WTC11 (cell line): ENCODE data around the gene GRM8. TPM values are rescaled to one million over a fixed set of nuclear protein-coding genes. Genes with fewer than 3 reads are reported as not detected.

ENCODE experiments used
- ATAC-seq: fragments of 200-7000 bp; cut with Tn5 transposase; 2 replicates; pipeline ENCODE4 v1.10.0; 2021; ENCODE audit warnings: mild to moderate bottlenecking, moderate library complexity
- CTCF ChIA-PET: fragments of 300-600 bp; sonication (Branson Sonifier 250); formaldehyde crosslinking; loops from one replicate; lab custom pipeline; 2021; ENCODE audit warnings: antibody characterized with exemption; lab: Charles Lee
- POLR2A ChIA-PET: fragments of 350-600 bp; sonication (Branson Sonifier 250); formaldehyde crosslinking; loops from one replicate; lab custom pipeline; 2021; ENCODE audit warnings: antibody characterized with exemption; lab: Charles Lee
- DNase-seq: peaks from one replicate; pipeline ENCODE4 v3.0.0; 2021; ENCODE audit warnings: low spot score
- H3K27ac Mint-ChIP-seq: 2 replicates; pipeline ENCODE4 v1.8.0; 2021; ENCODE audit warnings: mixed read lengths
- H3K27me3 Mint-ChIP-seq: 2 replicates; pipeline ENCODE4 v1.8.0; 2021; ENCODE audit warnings: low read depth, mild to moderate bottlenecking, moderate library complexity, mixed read lengths
- H3K36me3 Mint-ChIP-seq: 2 replicates; pipeline ENCODE4 v1.8.0; 2021; ENCODE audit warnings: mixed read lengths
- H3K4me1 Mint-ChIP-seq: 2 replicates; pipeline ENCODE4 v1.8.0; 2022; ENCODE audit warnings: mixed read lengths
- H3K4me3 Mint-ChIP-seq: 2 replicates; pipeline ENCODE4 v1.8.0; 2021; ENCODE audit warnings: mild to moderate bottlenecking, moderate library complexity, mixed read lengths
- H3K9me3 Mint-ChIP-seq: 2 replicates; pipeline ENCODE4 v1.8.0; 2021; ENCODE audit warnings: mixed read lengths
- ATF1 ChIP-seq: sonication (generic); formaldehyde crosslinking; IDR thresholded peaks from 2 replicates; pipeline ENCODE4 v1.8.1; 2023; ENCODE audit warnings: mild to moderate bottlenecking, moderate library complexity, missing genetic modification reagents
- CREB1 ChIP-seq: sonication (generic); formaldehyde crosslinking; IDR thresholded peaks from 2 replicates; pipeline ENCODE4 v1.8.0; 2023; ENCODE audit warnings: mild to moderate bottlenecking, missing genetic modification reagents
- EMX1 ChIP-seq: fragments of 250-450 bp; sonication (Bioruptor Pico); IDR thresholded peaks from 2 replicates; pipeline ENCODE4 v1.8.0; 2021; ENCODE audit warnings: mild to moderate bottlenecking
- FOXJ3 ChIP-seq: sonication (generic); formaldehyde crosslinking; IDR thresholded peaks from 2 replicates; pipeline ENCODE4 v1.9.0; 2021; ENCODE audit warnings: missing genetic modification reagents, mild to moderate bottlenecking, borderline replicate concordance
- JUN ChIP-seq: sonication (generic); formaldehyde crosslinking; IDR thresholded peaks from 2 replicates; pipeline ENCODE4 v1.8.0; 2023; ENCODE audit warnings: mild to moderate bottlenecking, missing genetic modification reagents
- KAT7 ChIP-seq: sonication (generic); formaldehyde crosslinking; IDR thresholded peaks from 2 replicates; pipeline ENCODE4 v1.8.1; 2023; ENCODE audit warnings: missing genetic modification reagents, mild to moderate bottlenecking, borderline replicate concordance
- MYBL2 ChIP-seq: sonication (generic); formaldehyde crosslinking; IDR thresholded peaks from 2 replicates; pipeline ENCODE4 v1.8.1; 2023; ENCODE audit warnings: mild to moderate bottlenecking, moderate library complexity, missing genetic modification reagents
- NFATC4 ChIP-seq: fragments of 250-450 bp; sonication (Bioruptor Pico); IDR thresholded peaks from 2 replicates; pipeline ENCODE4 v1.9.0; 2021; ENCODE audit warnings: mild to moderate bottlenecking
- NR1H2 ChIP-seq: sonication (generic); formaldehyde crosslinking; IDR thresholded peaks from 2 replicates; pipeline ENCODE4 v1.9.0; 2021; ENCODE audit warnings: mild to moderate bottlenecking, moderate library complexity, missing genetic modification reagents
- NR3C1 ChIP-seq: sonication (generic); formaldehyde crosslinking; conservative IDR thresholded peaks from 2 replicates; pipeline ENCODE4 v1.8.1; 2023; ENCODE audit warnings: low read depth, mild to moderate bottlenecking, missing genetic modification reagents
- SMAD3 ChIP-seq: sonication (generic); formaldehyde crosslinking; IDR thresholded peaks from 2 replicates; pipeline ENCODE4 v1.8.0; 2022; ENCODE audit warnings: missing genetic modification reagents, mild to moderate bottlenecking, borderline replicate concordance
- TCF7 ChIP-seq: sonication (generic); formaldehyde crosslinking; IDR thresholded peaks from 2 replicates; pipeline ENCODE4 v1.8.0; 2022; ENCODE audit warnings: mild to moderate bottlenecking, low read depth, missing genetic modification reagents, moderate library complexity
- total RNA-seq: library from RNA; stranded (reverse); gene quantifications from 3 replicates; pipeline ENCODE4 v1.2.3, GENCODE V29; 2021
- TF ChIP-seq, protein P1 (sequence below): sonication (generic); formaldehyde crosslinking; IDR thresholded peaks from 2 replicates; pipeline ENCODE4 v1.8.1; 2023; ENCODE audit warnings: mild to moderate bottlenecking, moderate library complexity, missing genetic modification reagents
- TF ChIP-seq, protein P2 (sequence below): sonication (generic); formaldehyde crosslinking; conservative IDR thresholded peaks from 2 replicates; pipeline ENCODE4 v1.8.1; 2023; ENCODE audit warnings: mild to moderate bottlenecking, low read depth, missing genetic modification reagents, moderate library complexity
- TF ChIP-seq, protein P3 (sequence below): sonication (generic); formaldehyde crosslinking; IDR thresholded peaks from 2 replicates; pipeline ENCODE4 v1.8.0; 2023; ENCODE audit warnings: mild to moderate bottlenecking, missing genetic modification reagents
- TF ChIP-seq, protein P4 (sequence below): sonication (generic); formaldehyde crosslinking; IDR thresholded peaks from 2 replicates; pipeline ENCODE4 v1.8.1; 2023; ENCODE audit warnings: mild to moderate bottlenecking, missing genetic modification reagents, moderate library complexity
- TF ChIP-seq, protein P5 (sequence below): fragments of 250-450 bp; sonication (Bioruptor Pico); conservative IDR thresholded peaks from 2 replicates; pipeline ENCODE4 v1.9.0; 2021; ENCODE audit warnings: mild to moderate bottlenecking
- TF ChIP-seq, protein P6 (sequence below): sonication (generic); formaldehyde crosslinking; IDR thresholded peaks from 2 replicates; pipeline ENCODE4 v1.8.1; 2022; ENCODE audit warnings: low read depth, mild to moderate bottlenecking, moderate library complexity, missing genetic modification reagents, borderline replicate concordance

GRM8 gene
- total RNA-seq, 1 experiment from 2014 or later, result 2.3 TPM

DNA sequence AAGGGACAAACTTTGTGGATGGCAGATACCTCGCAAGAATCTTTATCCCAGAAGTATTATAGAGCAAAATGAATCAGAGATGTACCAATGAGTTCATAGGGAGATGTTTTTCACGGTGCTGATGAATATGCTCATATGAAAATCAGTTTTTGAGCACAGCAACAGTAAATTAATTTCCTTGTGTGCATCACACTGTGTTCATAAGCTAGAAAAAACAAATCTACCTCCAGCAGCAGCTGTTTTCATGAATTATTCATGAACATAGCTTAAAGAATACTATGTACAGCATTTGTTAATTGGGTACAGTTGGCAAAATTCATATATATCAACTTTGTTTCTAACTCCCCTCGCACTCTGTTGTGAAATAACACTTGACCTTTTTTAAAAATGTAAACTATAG is 809.8 kb downstream of the GRM8 start:
- Mint-ChIP-seq H3K4me1 (no peaks in the 10 kb centered on the region), H3K9me3 (no peaks in the 10 kb centered on the region), H3K4me3 (no peak overlapping the region), H3K36me3 (no peaks in the 10 kb centered on the region), H3K27ac (no peak overlapping the region), H3K27me3 (no peaks in the 10 kb centered on the region)
- ChIA-PET POLR2A (no interaction called here), CTCF (no interaction called here)
- no peak for TF ChIP-seq TCF7 (CRISPR knock-in tag)
- TF ChIP-seq, protein P1, sequence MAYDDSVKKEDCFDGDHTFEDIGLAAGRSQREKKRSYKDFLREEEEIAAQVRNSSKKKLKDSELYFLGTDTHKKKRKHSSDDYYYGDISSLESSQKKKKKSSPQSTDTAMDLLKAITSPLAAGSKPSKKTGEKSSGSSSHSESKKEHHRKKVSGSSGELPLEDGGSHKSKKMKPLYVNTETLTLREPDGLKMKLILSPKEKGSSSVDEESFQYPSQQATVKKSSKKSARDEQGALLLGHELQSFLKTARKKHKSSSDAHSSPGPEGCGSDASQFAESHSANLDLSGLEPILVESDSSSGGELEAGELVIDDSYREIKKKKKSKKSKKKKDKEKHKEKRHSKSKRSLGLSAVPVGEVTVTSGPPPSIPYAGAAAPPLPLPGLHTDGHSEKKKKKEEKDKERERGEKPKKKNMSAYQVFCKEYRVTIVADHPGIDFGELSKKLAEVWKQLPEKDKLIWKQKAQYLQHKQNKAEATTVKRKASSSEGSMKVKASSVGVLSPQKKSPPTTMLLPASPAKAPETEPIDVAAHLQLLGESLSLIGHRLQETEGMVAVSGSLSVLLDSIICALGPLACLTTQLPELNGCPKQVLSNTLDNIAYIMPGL, result no peak
- TF ChIP-seq, protein P2, sequence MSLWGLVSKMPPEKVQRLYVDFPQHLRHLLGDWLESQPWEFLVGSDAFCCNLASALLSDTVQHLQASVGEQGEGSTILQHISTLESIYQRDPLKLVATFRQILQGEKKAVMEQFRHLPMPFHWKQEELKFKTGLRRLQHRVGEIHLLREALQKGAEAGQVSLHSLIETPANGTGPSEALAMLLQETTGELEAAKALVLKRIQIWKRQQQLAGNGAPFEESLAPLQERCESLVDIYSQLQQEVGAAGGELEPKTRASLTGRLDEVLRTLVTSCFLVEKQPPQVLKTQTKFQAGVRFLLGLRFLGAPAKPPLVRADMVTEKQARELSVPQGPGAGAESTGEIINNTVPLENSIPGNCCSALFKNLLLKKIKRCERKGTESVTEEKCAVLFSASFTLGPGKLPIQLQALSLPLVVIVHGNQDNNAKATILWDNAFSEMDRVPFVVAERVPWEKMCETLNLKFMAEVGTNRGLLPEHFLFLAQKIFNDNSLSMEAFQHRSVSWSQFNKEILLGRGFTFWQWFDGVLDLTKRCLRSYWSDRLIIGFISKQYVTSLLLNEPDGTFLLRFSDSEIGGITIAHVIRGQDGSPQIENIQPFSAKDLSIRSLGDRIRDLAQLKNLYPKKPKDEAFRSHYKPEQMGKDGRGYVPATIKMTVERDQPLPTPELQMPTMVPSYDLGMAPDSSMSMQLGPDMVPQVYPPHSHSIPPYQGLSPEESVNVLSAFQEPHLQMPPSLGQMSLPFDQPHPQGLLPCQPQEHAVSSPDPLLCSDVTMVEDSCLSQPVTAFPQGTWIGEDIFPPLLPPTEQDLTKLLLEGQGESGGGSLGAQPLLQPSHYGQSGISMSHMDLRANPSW (CRISPR knock-in tag), result no peak
- TF ChIP-seq MYBL2 (CRISPR knock-in tag), result no peak
- no peak for TF ChIP-seq EMX1
- TF ChIP-seq JUN (CRISPR knock-in tag), result no peak
- DNase-seq (no peak), ATAC-seq (no peak)

DNA sequence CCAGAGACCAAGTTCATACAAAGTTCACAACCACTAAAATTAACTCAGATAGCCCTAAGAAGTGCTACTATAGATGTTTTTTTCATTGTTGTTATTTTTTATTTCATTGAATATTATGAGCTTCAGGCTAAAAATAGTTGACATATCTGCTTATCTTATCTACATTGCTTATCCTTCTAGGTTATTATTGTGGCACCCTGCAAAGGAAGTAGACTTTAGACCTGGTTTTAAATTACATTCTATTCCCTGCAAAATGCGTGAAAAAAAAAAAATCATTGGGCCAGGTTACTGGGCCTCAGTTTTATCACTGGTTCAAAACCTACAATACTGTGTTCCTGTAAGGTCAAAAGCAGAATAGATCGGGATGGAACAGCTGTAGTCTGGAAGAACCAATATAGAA is 811.0 kb downstream of the GRM8 start:
- ChIA-PET CTCF (no interaction called here), POLR2A (no interaction called here)
- Mint-ChIP-seq H3K27me3 (no peaks in the 10 kb centered on the region), H3K4me3 (no peak overlapping the region), H3K9me3 (no peaks in the 10 kb centered on the region), H3K27ac (no peak overlapping the region), H3K36me3 (no peaks in the 10 kb centered on the region), H3K4me1 (no peaks in the 10 kb centered on the region)
- no peak for DNase-seq
- no peak for ATAC-seq
- TF ChIP-seq, protein P3, sequence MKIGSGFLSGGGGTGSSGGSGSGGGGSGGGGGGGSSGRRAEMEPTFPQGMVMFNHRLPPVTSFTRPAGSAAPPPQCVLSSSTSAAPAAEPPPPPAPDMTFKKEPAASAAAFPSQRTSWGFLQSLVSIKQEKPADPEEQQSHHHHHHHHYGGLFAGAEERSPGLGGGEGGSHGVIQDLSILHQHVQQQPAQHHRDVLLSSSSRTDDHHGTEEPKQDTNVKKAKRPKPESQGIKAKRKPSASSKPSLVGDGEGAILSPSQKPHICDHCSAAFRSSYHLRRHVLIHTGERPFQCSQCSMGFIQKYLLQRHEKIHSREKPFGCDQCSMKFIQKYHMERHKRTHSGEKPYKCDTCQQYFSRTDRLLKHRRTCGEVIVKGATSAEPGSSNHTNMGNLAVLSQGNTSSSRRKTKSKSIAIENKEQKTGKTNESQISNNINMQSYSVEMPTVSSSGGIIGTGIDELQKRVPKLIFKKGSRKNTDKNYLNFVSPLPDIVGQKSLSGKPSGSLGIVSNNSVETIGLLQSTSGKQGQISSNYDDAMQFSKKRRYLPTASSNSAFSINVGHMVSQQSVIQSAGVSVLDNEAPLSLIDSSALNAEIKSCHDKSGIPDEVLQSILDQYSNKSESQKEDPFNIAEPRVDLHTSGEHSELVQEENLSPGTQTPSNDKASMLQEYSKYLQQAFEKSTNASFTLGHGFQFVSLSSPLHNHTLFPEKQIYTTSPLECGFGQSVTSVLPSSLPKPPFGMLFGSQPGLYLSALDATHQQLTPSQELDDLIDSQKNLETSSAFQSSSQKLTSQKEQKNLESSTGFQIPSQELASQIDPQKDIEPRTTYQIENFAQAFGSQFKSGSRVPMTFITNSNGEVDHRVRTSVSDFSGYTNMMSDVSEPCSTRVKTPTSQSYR, result no peak
- TF ChIP-seq NR3C1, result no peak
- no peak for TF ChIP-seq NFATC4 (CRISPR knock-in tag)
- TF ChIP-seq SMAD3 (CRISPR knock-in tag), result no peak
- TF ChIP-seq CREB1, result no peak

DNA sequence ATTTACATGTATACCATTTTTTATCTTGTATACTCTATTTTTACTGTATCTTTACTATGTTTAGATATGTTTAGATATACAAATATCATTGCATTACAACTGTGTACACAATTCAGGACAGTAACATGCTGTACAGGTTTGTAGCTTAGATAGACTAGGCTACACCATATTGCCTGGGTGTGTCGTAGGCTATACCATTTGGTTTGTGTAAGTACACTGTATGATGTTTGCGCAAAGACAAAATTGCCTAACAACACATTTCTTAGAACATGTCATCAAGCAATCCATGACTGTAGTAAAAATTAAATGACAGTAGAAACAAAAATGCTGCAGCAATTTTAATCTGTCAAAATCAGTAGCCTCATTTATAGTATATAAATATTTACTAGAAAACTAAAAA is 812.2 kb downstream of the GRM8 start:
- no peaks in the 10 kb centered on the region for H3K9me3 Mint-ChIP-seq
- H3K27ac Mint-ChIP-seq, result no peak overlapping the region
- no peaks in the 10 kb centered on the region for H3K4me1 Mint-ChIP-seq
- DNase-seq (no peak), ATAC-seq (no peak)
- TF ChIP-seq, protein P4, sequence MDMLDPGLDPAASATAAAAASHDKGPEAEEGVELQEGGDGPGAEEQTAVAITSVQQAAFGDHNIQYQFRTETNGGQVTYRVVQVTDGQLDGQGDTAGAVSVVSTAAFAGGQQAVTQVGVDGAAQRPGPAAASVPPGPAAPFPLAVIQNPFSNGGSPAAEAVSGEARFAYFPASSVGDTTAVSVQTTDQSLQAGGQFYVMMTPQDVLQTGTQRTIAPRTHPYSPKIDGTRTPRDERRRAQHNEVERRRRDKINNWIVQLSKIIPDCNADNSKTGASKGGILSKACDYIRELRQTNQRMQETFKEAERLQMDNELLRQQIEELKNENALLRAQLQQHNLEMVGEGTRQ (CRISPR knock-in tag), result no peak
- TF ChIP-seq NR1H2 (CRISPR knock-in tag) (no peak), FOXJ3 (CRISPR knock-in tag) (no peak), ATF1 (CRISPR knock-in tag) (no peak), KAT7 (CRISPR knock-in tag) (no peak)
- TF ChIP-seq, protein P5, sequence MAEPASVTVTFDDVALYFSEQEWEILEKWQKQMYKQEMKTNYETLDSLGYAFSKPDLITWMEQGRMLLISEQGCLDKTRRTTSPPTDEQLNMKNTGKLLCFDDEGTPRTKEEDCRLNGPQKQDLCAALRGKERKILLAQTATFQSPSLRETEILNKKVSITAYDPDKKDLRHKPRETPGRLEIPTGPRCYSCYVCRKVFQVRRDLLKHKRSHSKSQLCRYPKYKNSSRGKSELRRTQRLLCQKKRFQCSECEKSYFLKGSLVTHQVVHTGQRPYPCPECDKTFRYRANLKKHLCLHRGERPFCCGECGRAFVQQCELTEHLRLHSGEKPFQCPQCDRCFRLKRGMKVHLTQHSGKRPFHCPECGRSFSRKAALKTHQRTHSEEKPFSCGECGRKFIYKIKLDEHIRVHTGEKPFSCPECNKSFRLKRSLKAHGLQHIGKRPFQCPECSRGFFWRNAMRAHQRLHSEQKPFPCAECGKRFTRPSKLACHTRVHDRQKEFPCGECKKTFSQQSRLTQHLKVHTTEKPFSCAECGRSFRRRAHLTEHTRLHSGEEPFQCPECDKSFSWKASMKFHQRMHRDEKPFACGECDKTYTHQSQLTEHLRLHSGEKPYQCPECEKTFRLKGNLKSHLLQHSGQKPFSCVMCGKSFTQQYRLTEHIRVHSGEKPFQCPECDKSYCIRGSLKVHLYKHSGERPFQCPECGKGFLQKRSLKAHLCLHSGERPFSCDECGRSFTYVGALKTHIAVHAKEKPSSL (CRISPR knock-in tag), result no peak
- TF ChIP-seq, protein P3, result no peak
- TF ChIP-seq, protein P6, sequence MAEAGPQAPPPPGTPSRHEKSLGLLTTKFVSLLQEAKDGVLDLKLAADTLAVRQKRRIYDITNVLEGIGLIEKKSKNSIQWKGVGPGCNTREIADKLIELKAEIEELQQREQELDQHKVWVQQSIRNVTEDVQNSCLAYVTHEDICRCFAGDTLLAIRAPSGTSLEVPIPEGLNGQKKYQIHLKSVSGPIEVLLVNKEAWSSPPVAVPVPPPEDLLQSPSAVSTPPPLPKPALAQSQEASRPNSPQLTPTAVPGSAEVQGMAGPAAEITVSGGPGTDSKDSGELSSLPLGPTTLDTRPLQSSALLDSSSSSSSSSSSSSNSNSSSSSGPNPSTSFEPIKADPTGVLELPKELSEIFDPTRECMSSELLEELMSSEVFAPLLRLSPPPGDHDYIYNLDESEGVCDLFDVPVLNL (CRISPR knock-in tag), result no peak
- ChIA-PET CTCF (no interaction called here), POLR2A (no interaction called here)
- H3K36me3 Mint-ChIP-seq, result no peaks in the 10 kb centered on the region
- no peaks in the 10 kb centered on the region for H3K27me3 Mint-ChIP-seq
- H3K4me3 Mint-ChIP-seq, result no peak overlapping the region
